Upper lobe of right lung (tissue), 1 donor: ENCODE data around the gene CLPTM1L. TPM values are rescaled to one million over a fixed set of nuclear protein-coding genes. Genes with fewer than 3 reads are reported as not detected.

Experiments used
- ATAC-seq: fragments of 200-7000 bp; cut with Tn5 transposase; one replicate; pipeline ENCODE4 v1.9.1; 2020; ENCODE audit warnings: mild to moderate bottlenecking, moderate library complexity
- DNase-seq: peaks from one replicate; pipeline ENCODE4 v3.0.0-alpha.2; 2020
- H3K27ac ChIP-seq: fragments of 200-600 bp; one replicate; pipeline ENCODE4 v1.8.0; 2022
- H3K27me3 ChIP-seq: fragments of 200-600 bp; one replicate; pipeline ENCODE4 v1.8.0; 2022; ENCODE audit warnings: mild to moderate bottlenecking
- H3K36me3 ChIP-seq: fragments of 200-600 bp; one replicate; pipeline ENCODE4 v1.8.0; 2022
- H3K4me1 ChIP-seq: fragments of 200-600 bp; one replicate; pipeline ENCODE4 v1.8.0; 2022
- H3K4me3 ChIP-seq: fragments of 200-600 bp; one replicate; pipeline ENCODE4 v1.8.0; 2022; ENCODE audit warnings: mild to moderate bottlenecking
- H3K9me3 ChIP-seq: fragments of 200-600 bp; one replicate; pipeline ENCODE4 v1.8.0; 2022
- CTCF ChIP-seq: fragments of 200-600 bp; IDR thresholded peaks from one replicate; pipeline ENCODE4 v1.8.0; 2022; ENCODE audit warnings: antibody characterized with exemption
- intact Hi-C: fragments of 100-400 bp; cut with DNase I; formaldehyde crosslinking; loops from one replicate; pipeline ENCODE4 v1.11.0; 2022
- long read RNA-seq: library from polyadenylated mRNA; unstranded; transcript quantifications from one replicate; pipeline ENCODE4 v2.0.0, GENCODE V29; 2021
- total RNA-seq: library from RNA; stranded (reverse); fragmentation: NEBNext Ultra II Directional; extraction: Animal tissue kit (Norgen Biotek cat#: 25700); gene quantifications from one replicate; pipeline ENCODE4 v1.2.1, GENCODE V29; 2021
- donor health status: DM: no; HTN: yes; CAD: no; lungs with severe emphysema.

CLPTM1L gene
- 153 TPM for total RNA-seq
- long read RNA-seq, transcript CLPTM1L-201 (17 exons, 2,500 nt), result major isoform, 763 of 934 reads
- long read RNA-seq, partial matches to known transcripts, result 32 of 934 reads
- long read RNA-seq, other reads (novel, unspliced or antisense), result 134 of 934 reads

GRCh38 chr5:1344975-1345838, at the start of gene CLPTM1L:
Gene CLPTM1L, minus strand, starts transcription at chr5:1345099. Its CDS starts 258 bp downstream, at chr5:1344841.
- Histone ChIP-seq H3K4me3 (peak within 1 kb of the TSS; percentile 97), H3K27me3 (no peaks in the 10 kb centered on the region), H3K36me3 (peaks cover 28% of the 10 kb centered on the region), H3K9me3 (no peaks in the 10 kb centered on the region), H3K4me1 (peaks cover 19% of the 10 kb centered on the region), H3K27ac (peak within 1 kb of the TSS; percentile 92)
- peak; percentile 95 for DNase-seq
- peak; percentile 93 for ATAC-seq
- no peak for TF ChIP-seq CTCF
- intact Hi-C loops, result no loop called here

GRCh38 chr5:1393571-1394501, 48.9 kb upstream of the CLPTM1L start:
- Histone ChIP-seq H3K27ac (no peak overlapping the region), H3K9me3 (no peaks in the 10 kb centered on the region), H3K4me3 (no peak overlapping the region), H3K27me3 (peaks cover 28% of the 10 kb centered on the region), H3K36me3 (no peaks in the 10 kb centered on the region), H3K4me1 (no peaks in the 10 kb centered on the region)
- intact Hi-C loops, result no loop called here
- ATAC-seq, result no peak
- TF ChIP-seq CTCF, result no peak
- no peak for DNase-seq

GRCh38 chr5:1392801-1393565, 48.1 kb upstream of the CLPTM1L start:
- no peaks in the 10 kb centered on the region for H3K36me3 ChIP-seq
- no peak for DNase-seq
- TF ChIP-seq CTCF, result no peak
- H3K27me3 ChIP-seq, result peaks cover 28% of the 10 kb centered on the region
- no peaks in the 10 kb centered on the region for H3K4me1 ChIP-seq
- no peaks in the 10 kb centered on the region for H3K9me3 ChIP-seq
- H3K4me3 ChIP-seq, result no peak overlapping the region
- intact Hi-C loops, result no loop called here
- peak; percentile 53 for ATAC-seq
- no peak overlapping the region for H3K27ac ChIP-seq

GRCh38 chr5:1392261-1392660, 47.4 kb upstream of the CLPTM1L start:
- ATAC-seq, result no peak
- H3K4me3 ChIP-seq, result no peak overlapping the region
- H3K27me3 ChIP-seq, result peaks cover 28% of the 10 kb centered on the region
- no peaks in the 10 kb centered on the region for H3K9me3 ChIP-seq
- no peak for TF ChIP-seq CTCF
- H3K4me1 ChIP-seq, result no peaks in the 10 kb centered on the region
- intact Hi-C loops, result no loop called here
- no peak for DNase-seq
- H3K27ac ChIP-seq, result no peak overlapping the region
- H3K36me3 ChIP-seq, result no peaks in the 10 kb centered on the region

GRCh38 chr5:1391691-1392090, 46.8 kb upstream of the CLPTM1L start:
- no peak for TF ChIP-seq CTCF
- intact Hi-C loops, result no loop called here
- H3K27ac ChIP-seq, result no peak overlapping the region
- H3K36me3 ChIP-seq, result no peaks in the 10 kb centered on the region
- no peaks in the 10 kb centered on the region for H3K9me3 ChIP-seq
- H3K27me3 ChIP-seq, result peaks cover 28% of the 10 kb centered on the region
- H3K4me3 ChIP-seq, result no peak overlapping the region
- DNase-seq (no peak), ATAC-seq (no peak)
- H3K4me1 ChIP-seq, result peaks cover 4% of the 10 kb centered on the region
